Measurements from ENCODE around the gene PCDHGA12.

- TF ChIP-seq CTCF (conservative IDR thresholded peaks at IDR 0.05 in 1 of 2, IDR thresholded peaks at IDR 0.05 in 1 of 2; ENCODE audit: low read depth in 1 of 2, low read length in 2 of 2) (no peak), EZH2 (IDR thresholded peaks at IDR 0.05; ENCODE audit: low read length, missing control alignments) (no peak)
These were observed 47.0 kb upstream of the PCDHGA12 start for GRCh38 chr5:141383345-141383744.

All from fibroblast of lung (primary cell).